ENCODE results near the gene MAP3K20. TPM values are rescaled to one million over a fixed set of nuclear protein-coding genes. Genes with fewer than 3 reads are reported as not detected.

Gene MAP3K20
- total RNA-seq, 2 experiments from 2014 or later = 6.5 to 7.0 TPM

GRCh38 chr2:173053043-173053699 is 22.5 kb upstream of the MAP3K20 start:
- Mint-ChIP-seq H3K27ac (no peak overlapping the region), H3K27me3 (peaks cover 25% of the 10 kb centered on the region), H3K4me3 (no peak overlapping the region), H3K4me1 (ENCODE audit: low read depth) (peaks cover 15% of the 10 kb centered on the region), H3K9me3 (no peaks in the 10 kb centered on the region), H3K36me3 (no peaks in the 10 kb centered on the region)
- no peak for DNase-seq
- ChIA-PET POLR2A (no interaction called here), CTCF (interaction anchor here (0.6 kb wide), 1 partner anchor 1128 kb away, joined by 3 read pairs; no protein-coding TSS in a partner anchor)
- intact Hi-C loops (cut with micrococcal nuclease) = no loop called here

- Mint-ChIP-seq H3K27me3 (peaks cover 27% of the 10 kb centered on the region), H3K4me3 (no peak overlapping the region), H3K9me3 (no peaks in the 10 kb centered on the region), H3K4me1 (ENCODE audit: low read depth) (peaks cover 6% of the 10 kb centered on the region), H3K27ac (no peak overlapping the region), H3K36me3 (no peaks in the 10 kb centered on the region)
- ChIA-PET POLR2A (no interaction called here), CTCF (interaction anchor here (0.6 to 1.1 kb wide), 2 partner anchors 24 to 27 kb away, joined by 3 read pairs; no protein-coding TSS in a partner anchor)
- no peak for DNase-seq
- intact Hi-C loops (cut with micrococcal nuclease) = no loop called here
Measured at GRCh38 chr2:173054466-173054865, 21.2 kb upstream of the MAP3K20 start.

- H3K4me1 Mint-ChIP-seq (ENCODE audit: low read depth) = no peaks in the 10 kb centered on the region
- no peaks in the 10 kb centered on the region for H3K36me3 Mint-ChIP-seq
- DNase-seq = no peak
- H3K9me3 Mint-ChIP-seq = no peaks in the 10 kb centered on the region
- peaks cover 16% of the 10 kb centered on the region for H3K27me3 Mint-ChIP-seq
- intact Hi-C loops (cut with micrococcal nuclease) = no loop called here
- H3K4me3 Mint-ChIP-seq = no peak overlapping the region
- H3K27ac Mint-ChIP-seq = no peak overlapping the region
- ChIA-PET POLR2A (no interaction called here), CTCF (interaction anchor here (1.3 to 1.4 kb wide), 2 partner anchors 29 to 30 kb away, joined by 4 to 5 read pairs; no protein-coding TSS in a partner anchor)
Measured at GRCh38 chr2:173056705-173057364, 18.8 kb upstream of the MAP3K20 start.

GRCh38 chr2:173058097-173058496 is 17.5 kb upstream of the MAP3K20 start:
- Mint-ChIP-seq H3K27me3 (peaks cover 11% of the 10 kb centered on the region), H3K4me3 (no peak overlapping the region), H3K9me3 (no peaks in the 10 kb centered on the region), H3K4me1 (ENCODE audit: low read depth) (no peaks in the 10 kb centered on the region), H3K27ac (no peak overlapping the region), H3K36me3 (no peaks in the 10 kb centered on the region)
- no peak for DNase-seq
- CTCF ChIA-PET = interaction anchor here (0.8 to 1.3 kb wide), 4 partner anchors 8 to 153 kb away, joined by 3 to 4 read pairs (median 3); no protein-coding TSS in a partner anchor
- intact Hi-C loops (cut with micrococcal nuclease) = no loop called here
- POLR2A ChIA-PET = no interaction called here

GRCh38 chr2:173058673-173059072 is 17.0 kb upstream of the MAP3K20 start:
- peaks cover 7% of the 10 kb centered on the region for H3K27me3 Mint-ChIP-seq

GRCh38 chr2:173059292-173059691 is 16.4 kb upstream of the MAP3K20 start:
- Mint-ChIP-seq H3K27me3 (peaks cover 12% of the 10 kb centered on the region), H3K4me1 (ENCODE audit: low read depth) (no peaks in the 10 kb centered on the region), H3K36me3 (no peaks in the 10 kb centered on the region), H3K4me3 (no peak overlapping the region), H3K27ac (no peak overlapping the region), H3K9me3 (no peaks in the 10 kb centered on the region)
- CTCF ChIA-PET = interaction anchor here (1.2 kb wide), 2 partner anchors 9 to 31 kb away, joined by 3 read pairs; no protein-coding TSS in a partner anchor
- DNase-seq = no peak
- POLR2A ChIA-PET = no interaction called here
- intact Hi-C loops (cut with micrococcal nuclease) = no loop called here

More at GRCh38 chr2:173058673-173059072, 17.0 kb upstream of the MAP3K20 start:
- no peak overlapping the region for H3K4me3 Mint-ChIP-seq
- no peaks in the 10 kb centered on the region for H3K9me3 Mint-ChIP-seq
- H3K36me3 Mint-ChIP-seq = no peaks in the 10 kb centered on the region
- H3K27ac Mint-ChIP-seq = no peak overlapping the region
- no peak for DNase-seq
- H3K4me1 Mint-ChIP-seq (ENCODE audit: low read depth) = no peaks in the 10 kb centered on the region
- POLR2A ChIA-PET = no interaction called here
- CTCF ChIA-PET = interaction anchor here (0.8 to 1.3 kb wide), 4 partner anchors 9 to 152 kb away, joined by 3 read pairs; no protein-coding TSS in a partner anchor
- intact Hi-C loops (cut with micrococcal nuclease) = no loop called here

- H3K36me3 Mint-ChIP-seq = no peaks in the 10 kb centered on the region
- H3K27ac Mint-ChIP-seq = no peak overlapping the region
- H3K4me1 Mint-ChIP-seq (ENCODE audit: low read depth) = no peaks in the 10 kb centered on the region
- ChIA-PET POLR2A (no interaction called here), CTCF (interaction anchor here (1.2 kb wide), 1 partner anchor 32 kb away, joined by 3 read pairs; no protein-coding TSS in a partner anchor)
- DNase-seq = no peak
- no peaks in the 10 kb centered on the region for H3K9me3 Mint-ChIP-seq
- peaks cover 14% of the 10 kb centered on the region for H3K27me3 Mint-ChIP-seq
- H3K4me3 Mint-ChIP-seq = no peak overlapping the region
- intact Hi-C loops (cut with micrococcal nuclease) = no loop called here
Measured at GRCh38 chr2:173059971-173060461, 15.6 kb upstream of the MAP3K20 start.

GRCh38 chr2:173062801-173063200 is 12.8 kb upstream of the MAP3K20 start:
- Mint-ChIP-seq H3K4me3 (no peak overlapping the region), H3K9me3 (no peaks in the 10 kb centered on the region), H3K36me3 (no peaks in the 10 kb centered on the region), H3K27ac (no peak overlapping the region), H3K27me3 (peaks cover 19% of the 10 kb centered on the region), H3K4me1 (ENCODE audit: low read depth) (no peaks in the 10 kb centered on the region)
- ChIA-PET CTCF (interaction anchor here (1.2 kb wide), 1 partner anchor 35 kb away, joined by 3 read pairs; no protein-coding TSS in a partner anchor), POLR2A (no interaction called here)
- intact Hi-C loops (cut with micrococcal nuclease) = no loop called here
- no peak for DNase-seq

GRCh38 chr2:173064151-173064805 is 11.4 kb upstream of the MAP3K20 start:
- H3K4me3 Mint-ChIP-seq = no peak overlapping the region
- no peak for DNase-seq
- H3K27me3 Mint-ChIP-seq = peaks cover 21% of the 10 kb centered on the region
- H3K36me3 Mint-ChIP-seq = no peaks in the 10 kb centered on the region
- ChIA-PET POLR2A (no interaction called here), CTCF (interaction anchor here (1.7 kb wide), 2 partner anchors 37 to 146 kb away, joined by 6 to 7 read pairs; no protein-coding TSS in a partner anchor)
- no peak overlapping the region for H3K27ac Mint-ChIP-seq
- intact Hi-C loops (cut with micrococcal nuclease) = no loop called here
- no peaks in the 10 kb centered on the region for H3K9me3 Mint-ChIP-seq
- no peaks in the 10 kb centered on the region for H3K4me1 Mint-ChIP-seq (ENCODE audit: low read depth)

GRCh38 chr2:173066887-173067676 is 8.6 kb upstream of the MAP3K20 start:
- Mint-ChIP-seq H3K4me1 (ENCODE audit: low read depth) (no peaks in the 10 kb centered on the region), H3K9me3 (no peaks in the 10 kb centered on the region), H3K27ac (no peak overlapping the region), H3K27me3 (peaks cover 23% of the 10 kb centered on the region), H3K4me3 (no peak overlapping the region), H3K36me3 (no peaks in the 10 kb centered on the region)
- intact Hi-C loops (cut with micrococcal nuclease) = no loop called here
- no peak for DNase-seq
- ChIA-PET CTCF (no interaction called here), POLR2A (no interaction called here)

GRCh38 chr2:173075056-173075780 is 428 bp upstream of the MAP3K20 start:
- H3K27me3 Mint-ChIP-seq = peaks cover 34% of the 10 kb centered on the region
- POLR2A ChIA-PET = no interaction called here
- peaks cover 14% of the 10 kb centered on the region for H3K4me1 Mint-ChIP-seq (ENCODE audit: low read depth)
- no peaks in the 10 kb centered on the region for H3K9me3 Mint-ChIP-seq
- intact Hi-C loops (cut with micrococcal nuclease) = loop anchor here (2.0 kb wide), 1 partner anchor 26 kb away; no protein-coding TSS in a partner anchor
- H3K36me3 Mint-ChIP-seq = no peaks in the 10 kb centered on the region
- peak overlapping the region; percentile 65 for H3K4me3 Mint-ChIP-seq
- no peak overlapping the region for H3K27ac Mint-ChIP-seq
- CTCF ChIA-PET = interaction anchor here (1.0 to 2.9 kb wide), 2 partner anchors 135 kb away, joined by 3 to 11 read pairs; no protein-coding TSS in a partner anchor
- no peak for DNase-seq

Measured in activated CD4-positive, alpha-beta memory T cell treated with anti-CD3 and anti-CD28 coated beads for 36 hours (primary cell).